Inflammatory macrophage (primary cell): ENCODE results near the gene HOXA11.

Experiments used
- DNase-seq, 2 donors: peaks; one replicate each; pipeline ENCODE4 v3.0.0-alpha.2; 2020 to 2022

HOXA11 gene

GRCh38 chr7:27169658-27170425 is 15.2 kb downstream of the HOXA11 start:
- DNase-seq, result no peak

- peak in 1 of 2 donors; percentile 39 for DNase-seq
Measured at GRCh38 chr7:27168265-27168947, 16.6 kb downstream of the HOXA11 start.

- DNase-seq, result no peak
Measured at GRCh38 chr7:27167916-27168264, 17.1 kb downstream of the HOXA11 start.

- no peak for DNase-seq
Measured at GRCh38 chr7:27166531-27167505, 18.2 kb downstream of the HOXA11 start.

- no peak for DNase-seq
Measured at GRCh38 chr7:27165996-27166530, 19.0 kb downstream of the HOXA11 start.

- peak; percentile 70 to 75 for DNase-seq
Measured at GRCh38 chr7:27165089-27165995, 19.7 kb downstream of the HOXA11 start, which contains the start of gene HOXA9. Gene HOXA9 (minus strand): TSS chr7:27165537. CDS start chr7:27165457, 80 bp downstream.

- DNase-seq, result no peak
Measured at GRCh38 chr7:27164367-27165088, 20.5 kb downstream of the HOXA11 start.

- DNase-seq, result no peak
Measured at GRCh38 chr7:27164045-27164366, 21.0 kb downstream of the HOXA11 start.

- no peak for DNase-seq
Measured at GRCh38 chr7:27163288-27164044, 21.6 kb downstream of the HOXA11 start.

GRCh38 chr7:27162561-27163287 is 22.3 kb downstream of the HOXA11 start:
- DNase-seq, result no peak

- DNase-seq, result no peak
Measured at GRCh38 chr7:27161721-27162560, 23.1 kb downstream of the HOXA11 start.

- DNase-seq, result peak; percentile 61 to 68
Measured at GRCh38 chr7:27161214-27161720, 23.8 kb downstream of the HOXA11 start.

- peak; percentile 80 to 87 for DNase-seq
Measured at GRCh38 chr7:27160546-27161213, 24.4 kb downstream of the HOXA11 start.

GRCh38 chr7:27160145-27160545 is 24.9 kb downstream of the HOXA11 start:
- DNase-seq, result no peak

GRCh38 chr7:27159266-27160144 is 25.5 kb downstream of the HOXA11 start:
- DNase-seq, result no peak

GRCh38 chr7:27158436-27159265 is 26.4 kb downstream of the HOXA11 start:
- no peak for DNase-seq
